HCT116 (cell line): ENCODE measurements around the gene NUDT22. TPM values are rescaled to one million over a fixed set of nuclear protein-coding genes. Genes with fewer than 3 reads are reported as not detected.

Experiments used
- ATAC-seq: fragments of 200-7000 bp; cut with Tn5 transposase; 2 replicates; pipeline ENCODE4 v1.9.1; 2020; ENCODE audit warnings: mild to moderate bottlenecking, moderate library complexity
- BruUV-seq: library from RNA; stranded (reverse); fragments of 400-500 nt; replicated peaks from 2 replicates; lab custom pipeline; 2021; lab: Mats Ljungman, UMichigan
- CTCF ChIA-PET: fragments of 300-600 bp; sonication (Branson Sonifier 250); formaldehyde crosslinking; loops from one replicate; lab custom pipeline; 2021; ENCODE audit warnings: antibody characterized with exemption; lab: Charles Lee
- POLR2A ChIA-PET: fragments of 300-600, 350-600 bp; sonication (Branson Sonifier 250); formaldehyde crosslinking; loops from one replicate; lab custom pipeline; 2021; ENCODE audit warnings: antibody characterized with exemption; lab: Charles Lee
- RAD21 ChIA-PET, 2 experiments: fragments of 300-600 bp; sonication (Branson Sonifier 250); formaldehyde crosslinking; loops; one replicate each; lab custom pipeline; 2023; ENCODE audit warnings: low total read pairs in 2 of 2; ENCODE audit not compliant: uncharacterized antibody in 2 of 2, unreplicated experiment in 2 of 2, low non-redundant PET in 1 of 2; lab: Charles Lee
- DNase-seq: peaks from one replicate; pipeline ENCODE4 v3.0.0-alpha.2; 2010; ENCODE audit warnings: low read depth, low spot score
- H2AFZ ChIP-seq: fragments of 200-600 bp; shearing (Covaris generic), sonication (generic); 2 replicates; pipeline ENCODE4 v1.6.1; 2017; ENCODE audit warnings: low read depth, mixed run types, mixed read lengths, antibody characterized with exemption, low read length; ENCODE audit not compliant: poor library complexity, severe bottlenecking
- H3K27ac ChIP-seq: 2 replicates; pipeline ENCODE4 v1.5.1; 2012; ENCODE audit warnings: low read depth, low read length
- H3K27me3 ChIP-seq: fragments of 200-600 bp; sonication (generic); 2 replicates; pipeline ENCODE4 v1.6.1; 2016; ENCODE audit warnings: mixed run types, low read length, mixed read lengths; ENCODE audit not compliant: insufficient read depth
- H3K36me3 ChIP-seq, 2 experiments: fragments of 200-500 bp in 1 of 2; fragments of 200-600 bp in 1 of 2; sonication (Bioruptor generic) in 1 of 2; sonication (generic) in 1 of 2; 2 replicates each; pipeline versions ENCODE4 v1.5.1 to v1.6.1; 2014 to 2016; ENCODE audit warnings: low read length in 2 of 2, inconsistent platforms in 1 of 2, mixed read lengths in 1 of 2, mixed run types in 1 of 2; ENCODE audit not compliant: insufficient read depth in 2 of 2, control insufficient read depth in 1 of 2
- H3K4me1 ChIP-seq, 2 experiments: fragments of 200-600 bp in 1 of 2; sonication (generic) in 1 of 2; 2 replicates each; pipeline versions ENCODE4 v1.5.1 to v1.6.1; 2012 to 2017; ENCODE audit warnings: low read length in 2 of 2, inconsistent platforms in 1 of 2, mild to moderate bottlenecking in 1 of 2, mixed read lengths in 1 of 2, mixed run types in 1 of 2, moderate library complexity in 1 of 2; ENCODE audit not compliant: insufficient read depth in 2 of 2, control insufficient read depth in 1 of 2
- H3K4me2 ChIP-seq: fragments of 200-600 bp; sonication (generic); 2 replicates; pipeline ENCODE4 v1.6.1; 2017; ENCODE audit warnings: mixed run types, low read length, mixed read lengths
- H3K4me3 ChIP-seq, 2 experiments: fragments of 200-600 bp in 1 of 2; sonication (generic) in 1 of 2; replicated peaks in 1 of 2; 2 replicates each; pipeline ENCODE4 v1.5.1; 2011 to 2016; ENCODE audit warnings: low read length in 2 of 2, control low read depth in 1 of 2, low read depth in 1 of 2, mild to moderate bottlenecking in 1 of 2, mixed read lengths in 1 of 2, mixed run types in 1 of 2
- H3K79me2 ChIP-seq: fragments of 200-600 bp; sonication (generic); 2 replicates; pipeline ENCODE4 v1.6.1; 2017; ENCODE audit warnings: mild to moderate bottlenecking, mixed run types, low read length, moderate library complexity, mixed read lengths; ENCODE audit not compliant: insufficient read depth
- H3K9ac ChIP-seq: fragments of 200-600 bp; sonication (generic); 2 replicates; pipeline ENCODE4 v1.6.1; 2016; ENCODE audit warnings: low read length, mixed read lengths
- H3K9me2 ChIP-seq: fragments of 200-600 bp; sonication (generic), shearing (Covaris generic); 2 replicates; pipeline ENCODE4 v1.6.1; 2017; ENCODE audit warnings: mixed run types, mild to moderate bottlenecking, moderate library complexity; ENCODE audit not compliant: insufficient read depth
- H3K9me3 ChIP-seq, 2 experiments: fragments of 200-500 bp in 1 of 2; fragments of 200-600 bp in 1 of 2; sonication (Bioruptor generic) in 1 of 2; sonication (generic) in 1 of 2; 2 replicates each; pipeline ENCODE4 v1.6.1; 2014 to 2017; ENCODE audit warnings: low read length in 2 of 2, mixed read lengths in 2 of 2, inconsistent platforms in 1 of 2, low read depth in 1 of 2, mild to moderate bottlenecking in 1 of 2, mixed run types in 1 of 2, moderate library complexity in 1 of 2; ENCODE audit not compliant: control insufficient read depth in 1 of 2, insufficient read depth in 1 of 2
- H4K20me1 ChIP-seq: fragments of 200-600 bp; sonication (generic), shearing (Covaris generic); 2 replicates; pipeline ENCODE4 v1.6.1; 2017; ENCODE audit warnings: mixed run types, mild to moderate bottlenecking, moderate library complexity; ENCODE audit not compliant: insufficient read depth
- ATF3 ChIP-seq: IDR thresholded peaks from 2 replicates; pipeline ENCODE4 v1.6.1; 2012
- CTCF ChIP-seq, 3 experiments: fragments of 200-600 bp in 1 of 3; sonication (generic) in 1 of 3; IDR thresholded peaks in 2 of 3; conservative IDR thresholded peaks in 1 of 3; 2 replicates each; pipeline ENCODE4 v1.5.1; 2012 to 2017; ENCODE audit warnings: low read depth in 2 of 3, low read length in 2 of 3, antibody characterized with exemption in 1 of 3, borderline replicate concordance in 1 of 3, control low read depth in 1 of 3, mild to moderate bottlenecking in 1 of 3, mixed read lengths in 1 of 3, mixed run types in 1 of 3, moderate library complexity in 1 of 3; ENCODE audit not compliant: insufficient read depth in 1 of 3
- EGR1 ChIP-seq: IDR thresholded peaks from 2 replicates; pipeline ENCODE4 v1.6.1; 2012; ENCODE audit warnings: low read depth
- JUND ChIP-seq: IDR thresholded peaks from 2 replicates; pipeline ENCODE4 v1.6.1; 2012
- POLR2A ChIP-seq: IDR thresholded peaks from 2 replicates; pipeline ENCODE4 v1.7.0; 2011; ENCODE audit warnings: borderline replicate concordance; ENCODE audit not compliant: insufficient read depth, insufficient read length; ENCODE audit errors: extremely low read depth
- POLR2AphosphoS5 ChIP-seq: IDR thresholded peaks from 2 replicates; pipeline ENCODE4 v1.6.1; 2011; ENCODE audit warnings: mild to moderate bottlenecking, low read depth, low read length, moderate library complexity
- RAD21 ChIP-seq: IDR thresholded peaks from 2 replicates; pipeline ENCODE4 v1.6.1; 2012; ENCODE audit warnings: low read depth, mild to moderate bottlenecking
- SP1 ChIP-seq: IDR thresholded peaks from 2 replicates; pipeline ENCODE4 v1.6.1; 2012; ENCODE audit warnings: low read depth
- ZBTB33 ChIP-seq: IDR thresholded peaks from 2 replicates; pipeline ENCODE4 v1.6.1; 2011; ENCODE audit warnings: mild to moderate bottlenecking, low read length, moderate library complexity; ENCODE audit not compliant: insufficient replicate concordance; ENCODE audit errors: extremely low read depth
- ZFX ChIP-seq: fragments of 450-650 bp; IDR thresholded peaks from 2 replicates; pipeline ENCODE4 v1.6.1; 2017
- intact Hi-C: fragments of 100-400 bp; cut with micrococcal nuclease; formaldehyde crosslinking; loops from 2 replicates; pipeline ENCODE4 v1.10.0; 2022
- total RNA-seq: library from RNA; stranded (reverse); gene quantifications from one replicate; pipeline ENCODE4 v1.2.1, GENCODE V29; 2021; ENCODE audit not compliant: unreplicated experiment

Gene NUDT22
- total RNA-seq, 1 experiment from 2014 or later: 70.9 TPM

GRCh38 chr11:64237484-64237951 is 11.4 kb downstream of the NUDT22 start:
- ATAC-seq: no peak
- Histone ChIP-seq H3K9me3 (no peaks in the 10 kb centered on the region), H2AFZ (no peak overlapping the region), H3K79me2 (peaks cover 18% of the 10 kb centered on the region), H4K20me1 (no peaks in the 10 kb centered on the region), H3K9me2 (no peaks in the 10 kb centered on the region), H3K4me2 (no peak overlapping the region), H3K4me3 (no peak overlapping the region), H3K9ac (no peak overlapping the region), H3K27me3 (no peaks in the 10 kb centered on the region), H3K4me1 (peaks cover 21 to 58% of the 10 kb centered on the region in 2 experiments), H3K27ac (no peak overlapping the region; the same call in 1 of the 2 replicates), H3K36me3 (0 out of 4 replicates have a peak, but pooled peaks cover 0 to 8% of the 10 kb centered on the region in 2 experiments)
- POLR2A ChIA-PET: no interaction called here
- intact Hi-C loops: no loop called here
- RAD21 ChIA-PET: no interaction called here
- no TSS peak for BruUV-seq
- no peak for DNase-seq
- CTCF ChIA-PET: no interaction called here
- TF ChIP-seq POLR2AphosphoS5: no peak
- TF ChIP-seq ZFX: no peak
- TF ChIP-seq ATF3: no peak
- no peak for TF ChIP-seq SP1
- no peak for TF ChIP-seq JUND
- no peak for TF ChIP-seq EGR1
- no peak for TF ChIP-seq CTCF (IDR thresholded peaks at IDR 0.05 in 2 of 3, conservative IDR thresholded peaks at IDR 0.05 in 1 of 3; ENCODE audit: borderline replicate concordance in 1 of 3, insufficient read depth in 1 of 3, low read depth in 2 of 3, low read length in 2 of 3)
- TF ChIP-seq ZBTB33: no peak
- TF ChIP-seq POLR2A: no peak
- no peak for TF ChIP-seq RAD21
